Fibroblast of skin of back (primary cell): ENCODE data around the gene THBD.
"Not testable (repeated sequence)": the region's sequence is repeated elsewhere in the genome, so short reads cannot be mapped to it uniquely, and the experiment has no call there.

Source experiments
- DNase-seq: peaks from one replicate; pipeline ENCODE4 v3.0.0-alpha.2; 2013

Gene THBD

GRCh38 chr20:23034721-23035671 lies 14.5 kb downstream of the THBD start, which contains the start of gene SSTR4:
TSS of gene SSTR4 (plus strand) at chr20:23035312. CDS start at chr20:23035484, 172 bp downstream.
- DNase-seq = no peak

GRCh38 chr20:23033918-23034317 lies 15.6 kb downstream of the THBD start:
- no peak for DNase-seq

GRCh38 chr20:23032750-23033078 lies 16.8 kb downstream of the THBD start:
- DNase-seq = no peak

- DNase-seq = no peak
These were observed 17.3 kb downstream of the THBD start for GRCh38 chr20:23032056-23032749.

- no peak for DNase-seq
These were observed 18.1 kb downstream of the THBD start for GRCh38 chr20:23031346-23031745.

GRCh38 chr20:23029324-23029723 lies 20.1 kb downstream of the THBD start:
- DNase-seq = no peak

GRCh38 chr20:23028392-23028791 lies 21.1 kb downstream of the THBD start:
- DNase-seq = no peak

GRCh38 chr20:23027721-23028120 lies 21.8 kb downstream of the THBD start:
- no peak for DNase-seq

- not testable (repeated sequence) for DNase-seq
These were observed 24.0 kb downstream of the THBD start for GRCh38 chr20:23025503-23025902.

GRCh38 chr20:23024701-23025100 lies 24.8 kb downstream of the THBD start:
- DNase-seq = no peak

GRCh38 chr20:23023621-23024177 lies 25.8 kb downstream of the THBD start:
- DNase-seq = no peak

GRCh38 chr20:23022849-23023248 lies 26.6 kb downstream of the THBD start:
- DNase-seq = no peak

- peak; percentile 62 for DNase-seq
These were observed 27.5 kb downstream of the THBD start for GRCh38 chr20:23021951-23022350.

GRCh38 chr20:23021541-23021940 lies 27.9 kb downstream of the THBD start:
- no peak for DNase-seq

- no peak for DNase-seq
These were observed 29.0 kb downstream of the THBD start for GRCh38 chr20:23020230-23021018.

GRCh38 chr20:23019403-23019802 lies 30.1 kb downstream of the THBD start:
- no peak for DNase-seq

GRCh38 chr20:23018941-23019340 lies 30.5 kb downstream of the THBD start:
- DNase-seq = no peak

GRCh38 chr20:23018432-23018831 lies 31.0 kb downstream of the THBD start:
- no peak for DNase-seq

- DNase-seq = no peak
These were observed 32.0 kb downstream of the THBD start for GRCh38 chr20:23017516-23017915.

- DNase-seq = peak; percentile 46
These were observed 36.0 kb downstream of the THBD start for GRCh38 chr20:23013429-23013828.

- no peak for DNase-seq
These were observed 38.3 kb downstream of the THBD start for GRCh38 chr20:23011008-23011721.

- no peak for DNase-seq
These were observed 39.4 kb downstream of the THBD start for GRCh38 chr20:23010096-23010495.
